ELF-1 (cell line): ENCODE data around the gene YJU2.

Experiments used
- DNase-seq: peaks from one replicate; pipeline ENCODE4 v3.0.0-alpha.2; 2016; ENCODE audit warnings: low read depth, low spot score

YJU2 gene

GRCh38 chr19:4298810-4299550 lies 52.1 kb downstream of the YJU2 start:
- no peak for DNase-seq

GRCh38 chr19:4300589-4300988 lies 53.7 kb downstream of the YJU2 start:
- no peak for DNase-seq

DNA sequence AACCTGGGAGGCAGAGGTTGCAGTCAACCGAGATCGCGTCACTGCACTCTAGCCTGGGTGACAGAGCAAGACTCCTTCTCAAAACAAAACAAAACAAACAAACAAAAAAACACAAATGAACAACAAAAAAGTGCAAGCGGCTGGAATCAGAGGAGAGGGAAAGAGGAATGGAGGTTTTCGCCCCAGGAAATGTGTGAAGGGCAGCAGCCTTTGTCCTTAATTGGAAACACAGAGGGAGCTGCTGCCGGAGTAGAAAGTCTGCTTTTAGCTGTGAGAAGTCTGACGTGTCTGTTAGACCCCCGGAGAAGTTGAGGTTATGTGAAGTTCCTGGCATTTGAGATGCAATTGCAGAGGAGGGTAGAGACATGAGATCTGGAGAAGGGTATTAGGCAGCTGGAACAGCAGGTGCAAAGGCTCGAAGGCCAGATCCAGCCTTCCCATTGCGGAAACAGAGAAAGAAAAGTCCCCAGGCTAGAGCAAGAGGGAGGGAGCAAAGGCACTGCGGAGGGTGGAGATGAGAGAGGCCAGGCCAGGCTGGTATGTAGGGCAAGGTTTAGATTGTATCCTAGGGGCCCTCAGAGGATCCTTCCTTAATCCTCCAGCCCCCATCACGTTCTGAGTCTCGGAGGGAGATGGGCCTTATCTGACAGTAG lies 54.8 kb downstream of the YJU2 start:
- peak; percentile 71 for DNase-seq

- no peak for DNase-seq
These were observed 55.4 kb downstream of the YJU2 start, which contains the start of gene TMIGD2 for GRCh38 chr19:4302243-4302640. TSS of gene TMIGD2 (minus strand) at chr19:4302389. CDS start at chr19:4302385, 4 bp downstream.

GRCh38 chr19:4303819-4304537 lies 57.1 kb downstream of the YJU2 start:
- no peak for DNase-seq

- DNase-seq: peak; percentile 82
These were observed 57.8 kb downstream of the YJU2 start, which contains the start of gene FSD1 for GRCh38 chr19:4304538-4305256. TSS of gene FSD1 (plus strand) at chr19:4304598. CDS start at chr19:4304747, 149 bp downstream.

GRCh38 chr19:4305257-4305612 lies 58.4 kb downstream of the YJU2 start:
- DNase-seq: no peak

- DNase-seq: no peak
These were observed 58.8 kb downstream of the YJU2 start for GRCh38 chr19:4305659-4306058.

- peak; percentile 80 for DNase-seq
These were observed 63.6 kb downstream of the YJU2 start for GRCh38 chr19:4310247-4311121.

DNA sequence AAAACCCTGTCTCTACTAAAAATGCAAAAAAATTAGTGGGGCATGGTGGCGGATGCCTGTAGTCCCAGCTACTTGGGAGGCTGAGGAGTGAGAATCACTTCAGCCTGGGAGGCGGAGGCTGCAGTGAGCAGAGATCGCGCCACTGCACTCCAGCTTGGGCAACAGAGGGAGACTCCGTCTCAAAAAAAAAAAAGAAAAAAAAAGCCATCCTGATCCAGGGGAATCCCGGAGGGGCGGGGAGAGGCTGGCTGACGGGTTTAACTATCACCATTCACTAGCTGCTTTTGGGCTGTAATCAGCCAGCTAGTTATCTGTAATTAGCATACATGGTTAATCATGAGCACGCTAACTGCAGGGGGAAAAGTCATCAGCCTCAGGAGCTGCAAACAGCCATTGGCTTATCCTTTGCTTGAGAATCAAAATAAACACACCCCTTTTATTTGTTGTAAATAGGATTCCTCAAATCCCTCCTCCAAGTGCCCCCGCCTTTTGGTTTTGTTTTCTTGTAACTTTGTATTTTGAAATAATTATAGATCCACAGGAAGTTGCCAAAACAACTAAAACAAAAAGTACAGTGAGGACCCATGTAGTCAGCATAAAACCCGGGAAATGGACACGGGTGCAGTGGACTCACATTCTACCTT lies 67.1 kb downstream of the YJU2 start:
- DNase-seq: no peak

GRCh38 chr19:4316956-4317355 lies 70.1 kb downstream of the YJU2 start:
- DNase-seq: no peak

GRCh38 chr19:4318460-4318859 lies 71.6 kb downstream of the YJU2 start:
- no peak for DNase-seq
